Suprapubic skin (tissue), 4 donors: ENCODE results near the gene SPACA7. TPM values are rescaled to one million over a fixed set of nuclear protein-coding genes. Genes with fewer than 3 reads are reported as not detected.
A peak's percentile ranks its signal among the peaks of the same experiment; 100 is the strongest.

Experiments
- DNase-seq, 2 donors: peaks; one replicate each; pipeline ENCODE4 v3.0.0-alpha.2; 2019; ENCODE audit warnings: low spot score in 2 of 2
- H3K27ac ChIP-seq: fragments of 200-600 bp; sonication (generic); one replicate; pipeline ENCODE4 v1.5.1; 2019
- H3K27me3 ChIP-seq: fragments of 200-600 bp; sonication (generic); one replicate; pipeline ENCODE4 v1.5.1; 2019
- H3K36me3 ChIP-seq: fragments of 200-600 bp; sonication (generic); one replicate; pipeline ENCODE4 v1.5.1; 2019
- H3K4me1 ChIP-seq: fragments of 200-600 bp; sonication (generic); one replicate; pipeline ENCODE4 v1.5.1; 2019
- H3K4me3 ChIP-seq: fragments of 200-600 bp; sonication (generic); one replicate; pipeline ENCODE4 v1.5.1; 2019; ENCODE audit warnings: mild to moderate bottlenecking
- H3K9me3 ChIP-seq: fragments of 200-600 bp; sonication (generic); one replicate; pipeline ENCODE4 v1.5.1; 2019
- EP300 ChIP-seq: sonication (generic); formaldehyde crosslinking; IDR thresholded peaks from one replicate; pipeline ENCODE4 v1.6.1; 2017; ENCODE audit warnings: antibody characterized with exemption
- POLR2A ChIP-seq, 2 donors: fragments of 450-650 bp; IDR thresholded peaks; one replicate each; pipeline ENCODE4 v1.6.1; 2017; ENCODE audit warnings: antibody characterized with exemption in 2 of 2, mild to moderate bottlenecking in 2 of 2, moderate library complexity in 2 of 2
- POLR2AphosphoS5 ChIP-seq, 3 donors: sonication (generic); formaldehyde crosslinking; IDR thresholded peaks; one replicate each; pipeline ENCODE4 v1.6.1; 2017; ENCODE audit warnings: antibody characterized with exemption in 3 of 3
- WGBS: methylation state at CpG from one replicate; pipeline ENCODE4 v1.1.5; 2018; 5-methylcytosine and 5-hydroxymethylcytosine counted together
- total RNA-seq, 4 donors: library from RNA; depleted of rRNA; stranded (reverse); fragments of >200 nt; gene quantifications; one replicate each; pipeline ENCODE4 v1.1.0, GENCODE V29; 2016
- TF ChIP-seq, protein P1 (sequence below), 2 donors: fragments of 200-600 bp in 1 of 2; fragments of 450-650 bp in 1 of 2; sonication (generic) in 1 of 2; IDR thresholded peaks; one replicate each; pipeline ENCODE4 v1.5.1; 2016 to 2019; ENCODE audit warnings: antibody characterized with exemption in 2 of 2, mild to moderate bottlenecking in 1 of 2, moderate library complexity in 1 of 2

Gene SPACA7
- total RNA-seq, 4 donors from 2014 or later, result not detected

DNA sequence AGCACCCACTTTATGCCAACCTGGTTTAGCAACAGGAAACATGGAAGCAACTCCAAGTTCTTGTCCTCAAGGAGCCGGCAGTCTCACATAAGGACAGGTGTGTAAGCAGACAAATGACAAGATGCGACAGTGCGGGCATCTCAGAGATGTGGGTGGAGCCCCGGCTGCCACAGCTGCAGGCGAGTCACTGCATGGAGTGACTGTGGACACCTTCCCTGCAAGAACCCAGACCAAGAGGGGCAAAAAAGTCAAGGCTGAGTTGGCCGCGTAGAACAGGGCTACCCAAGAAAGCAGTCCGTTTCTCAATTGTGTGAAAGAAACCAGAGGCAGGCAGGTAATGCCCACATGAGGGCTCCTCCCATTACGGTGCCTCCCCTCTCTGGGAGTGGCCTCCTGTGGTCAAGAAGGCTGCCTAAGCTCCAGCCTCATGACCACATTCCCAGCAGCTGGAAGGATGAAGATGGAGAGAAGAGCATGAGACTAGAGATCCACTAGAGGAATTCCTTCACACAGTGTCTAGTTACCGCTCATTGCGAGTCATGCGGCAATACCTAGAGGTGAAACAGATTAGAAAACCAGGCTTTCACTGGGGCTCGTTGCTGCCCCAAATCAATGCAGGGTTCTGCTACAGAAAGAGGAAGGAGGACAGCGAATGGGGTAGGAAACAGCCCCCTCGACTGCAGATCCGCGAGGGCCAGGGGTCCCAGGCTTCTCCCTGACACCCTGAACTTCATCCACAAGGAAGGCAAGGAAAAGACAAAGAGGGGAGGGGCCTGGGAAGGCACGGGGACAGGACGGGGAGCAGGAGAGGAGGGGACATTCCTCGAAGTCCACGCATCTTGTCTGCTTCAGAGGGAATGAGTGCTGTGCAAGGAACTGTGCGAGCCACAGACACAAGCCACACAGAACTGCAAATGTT lies 80.2 kb downstream of the SPACA7 start:
- Histone ChIP-seq H3K4me1 (no peaks in the 10 kb centered on the region), H3K36me3 (no peaks in the 10 kb centered on the region), H3K27me3 (peaks cover 13% of the 10 kb centered on the region), H3K9me3 (peaks cover 10% of the 10 kb centered on the region), H3K4me3 (no peak overlapping the region), H3K27ac (no peak overlapping the region)
- TF ChIP-seq, protein P1, sequence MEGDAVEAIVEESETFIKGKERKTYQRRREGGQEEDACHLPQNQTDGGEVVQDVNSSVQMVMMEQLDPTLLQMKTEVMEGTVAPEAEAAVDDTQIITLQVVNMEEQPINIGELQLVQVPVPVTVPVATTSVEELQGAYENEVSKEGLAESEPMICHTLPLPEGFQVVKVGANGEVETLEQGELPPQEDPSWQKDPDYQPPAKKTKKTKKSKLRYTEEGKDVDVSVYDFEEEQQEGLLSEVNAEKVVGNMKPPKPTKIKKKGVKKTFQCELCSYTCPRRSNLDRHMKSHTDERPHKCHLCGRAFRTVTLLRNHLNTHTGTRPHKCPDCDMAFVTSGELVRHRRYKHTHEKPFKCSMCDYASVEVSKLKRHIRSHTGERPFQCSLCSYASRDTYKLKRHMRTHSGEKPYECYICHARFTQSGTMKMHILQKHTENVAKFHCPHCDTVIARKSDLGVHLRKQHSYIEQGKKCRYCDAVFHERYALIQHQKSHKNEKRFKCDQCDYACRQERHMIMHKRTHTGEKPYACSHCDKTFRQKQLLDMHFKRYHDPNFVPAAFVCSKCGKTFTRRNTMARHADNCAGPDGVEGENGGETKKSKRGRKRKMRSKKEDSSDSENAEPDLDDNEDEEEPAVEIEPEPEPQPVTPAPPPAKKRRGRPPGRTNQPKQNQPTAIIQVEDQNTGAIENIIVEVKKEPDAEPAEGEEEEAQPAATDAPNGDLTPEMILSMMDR (IDR thresholded peaks at IDR 0.05), result no peak
- TF ChIP-seq EP300, result no peak
- no peak for TF ChIP-seq POLR2AphosphoS5 (IDR thresholded peaks at IDR 0.05)
- no peak for TF ChIP-seq POLR2A (IDR thresholded peaks at IDR 0.05)
- 85% methylated on average over 22 of the region's 22 CpGs for WGBS
- peak in 1 of 2 donors; percentile 68 for DNase-seq

DNA sequence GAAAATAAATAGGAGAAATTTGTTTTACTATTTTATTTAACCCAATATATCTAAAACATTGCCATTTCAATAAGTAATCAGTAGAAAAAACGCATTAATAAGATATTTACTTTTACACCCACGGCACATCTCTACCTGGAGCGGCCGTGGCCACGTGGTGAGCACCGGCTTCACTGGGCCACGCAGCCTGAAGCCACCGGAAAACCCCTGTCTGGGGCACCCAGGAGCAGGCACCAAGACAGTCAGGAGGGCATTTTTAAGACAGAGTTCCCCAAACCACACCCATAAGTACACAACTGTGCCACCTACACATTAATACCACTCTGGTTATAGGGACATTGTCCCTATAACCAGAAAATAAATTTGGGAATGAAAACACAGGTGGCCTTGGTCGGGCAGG lies 80.9 kb downstream of the SPACA7 start:
- WGBS, result 93% methylated on average over 8 of the region's 9 CpGs
- Histone ChIP-seq H3K27me3 (peaks cover 7% of the 10 kb centered on the region), H3K4me1 (no peaks in the 10 kb centered on the region), H3K4me3 (no peak overlapping the region), H3K27ac (no peak overlapping the region), H3K9me3 (peaks cover 10% of the 10 kb centered on the region), H3K36me3 (no peaks in the 10 kb centered on the region)
- TF ChIP-seq EP300 (no peak), POLR2AphosphoS5 (IDR thresholded peaks at IDR 0.05) (no peak), POLR2A (IDR thresholded peaks at IDR 0.05) (no peak)
- TF ChIP-seq, protein P1 (IDR thresholded peaks at IDR 0.05), result no peak
- no peak for DNase-seq

DNA sequence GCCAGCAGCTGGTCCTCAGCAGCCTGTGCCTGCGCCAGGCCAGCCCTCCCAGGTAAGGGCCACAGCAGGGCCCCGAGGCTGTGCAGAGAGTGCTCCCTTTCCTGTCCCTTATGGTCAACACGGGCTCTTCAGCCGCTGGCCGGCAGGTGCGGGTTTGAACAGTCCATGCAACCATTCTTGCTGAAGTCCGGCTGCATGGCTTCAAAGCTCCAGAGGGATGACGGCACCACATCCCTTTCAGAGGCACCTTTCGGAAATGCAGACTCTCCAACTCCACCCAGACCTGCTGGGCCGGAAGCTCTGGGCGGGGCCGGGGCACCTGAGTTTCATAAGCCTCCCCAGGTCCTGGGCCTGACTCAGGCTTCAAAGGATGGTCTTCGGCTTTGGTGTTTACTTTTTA lies 81.3 kb downstream of the SPACA7 start:
- H3K27me3 ChIP-seq, result peaks cover 2% of the 10 kb centered on the region
- DNase-seq, result peak in 1 of 2 donors; percentile 49

DNA sequence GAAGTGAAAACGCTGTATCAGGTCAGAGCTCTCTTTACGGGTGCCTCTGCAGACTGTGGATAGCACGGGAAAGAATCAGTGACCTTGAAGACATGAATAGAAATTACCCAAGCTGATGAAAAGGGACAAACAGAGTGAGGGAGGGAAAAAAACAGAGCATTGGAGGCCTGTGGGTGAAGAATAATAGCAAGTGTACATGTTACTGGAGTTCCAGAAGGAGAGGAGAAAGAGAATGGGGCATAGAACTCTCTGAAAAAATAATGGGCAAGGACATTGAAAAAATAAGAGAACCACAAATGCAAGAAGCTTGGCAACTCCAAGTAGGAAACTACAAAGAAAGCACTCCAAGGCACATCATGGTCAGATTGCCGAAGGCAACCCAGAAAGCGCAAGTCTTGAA lies 86.3 kb downstream of the SPACA7 start:
- TF ChIP-seq EP300 (no peak), POLR2A (IDR thresholded peaks at IDR 0.05) (no peak), POLR2AphosphoS5 (IDR thresholded peaks at IDR 0.05) (no peak)
- TF ChIP-seq, protein P1 (IDR thresholded peaks at IDR 0.05), result no peak
- DNase-seq, result no peak
- no peaks in the 10 kb centered on the region for H3K36me3 ChIP-seq
- H3K4me3 ChIP-seq, result no peak overlapping the region
- H3K27me3 ChIP-seq, result no peaks in the 10 kb centered on the region
- 92% methylated on average over 5 of the region's 5 CpGs for WGBS
- no peak overlapping the region for H3K27ac ChIP-seq
- peaks cover 16% of the 10 kb centered on the region for H3K9me3 ChIP-seq
- H3K4me1 ChIP-seq, result no peaks in the 10 kb centered on the region

More for the DNA sequence above, 81.3 kb downstream of the SPACA7 start:
- H3K4me3 ChIP-seq, result no peak overlapping the region
- H3K36me3 ChIP-seq, result no peaks in the 10 kb centered on the region
- no peak overlapping the region for H3K27ac ChIP-seq
- peaks cover 14% of the 10 kb centered on the region for H3K9me3 ChIP-seq
- TF ChIP-seq POLR2A (IDR thresholded peaks at IDR 0.05), result no peak
- TF ChIP-seq, protein P1 (IDR thresholded peaks at IDR 0.05), result no peak
- no peak for TF ChIP-seq EP300
- TF ChIP-seq POLR2AphosphoS5 (IDR thresholded peaks at IDR 0.05), result no peak
- no peaks in the 10 kb centered on the region for H3K4me1 ChIP-seq
- WGBS, result 45% methylated on average over 5 of the region's 13 CpGs

DNA sequence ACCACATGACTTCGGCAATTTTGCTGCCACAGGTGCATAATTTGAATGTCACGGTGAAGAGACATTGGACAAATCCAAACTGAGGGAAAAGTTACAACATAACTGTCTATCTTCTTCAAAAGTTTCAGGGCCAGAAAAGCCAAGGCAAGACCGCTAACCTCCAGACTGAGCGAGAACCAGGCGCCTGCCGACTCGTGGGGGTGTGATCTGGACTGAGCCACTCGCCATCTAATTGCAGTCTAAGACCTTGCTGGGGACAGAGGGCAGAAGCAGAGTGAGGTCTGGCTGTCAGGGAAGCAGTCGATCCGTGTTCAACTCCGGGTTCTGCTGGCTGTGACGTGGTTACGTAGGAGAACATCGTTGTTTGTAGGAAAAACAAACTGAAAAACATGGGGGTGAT lies 88.6 kb downstream of the SPACA7 start:
- Histone ChIP-seq H3K4me3 (no peak overlapping the region), H3K9me3 (peaks cover 13% of the 10 kb centered on the region), H3K4me1 (no peaks in the 10 kb centered on the region), H3K27me3 (no peaks in the 10 kb centered on the region), H3K36me3 (no peaks in the 10 kb centered on the region), H3K27ac (no peak overlapping the region)
- 89% methylated on average over 14 of the region's 14 CpGs for WGBS
- TF ChIP-seq POLR2AphosphoS5 (IDR thresholded peaks at IDR 0.05), result no peak
- no peak for TF ChIP-seq POLR2A (IDR thresholded peaks at IDR 0.05)
- TF ChIP-seq, protein P1 (IDR thresholded peaks at IDR 0.05), result no peak
- TF ChIP-seq EP300, result no peak
- no peak for DNase-seq
